ENCODE measurements around the gene SMTN.

DNA sequence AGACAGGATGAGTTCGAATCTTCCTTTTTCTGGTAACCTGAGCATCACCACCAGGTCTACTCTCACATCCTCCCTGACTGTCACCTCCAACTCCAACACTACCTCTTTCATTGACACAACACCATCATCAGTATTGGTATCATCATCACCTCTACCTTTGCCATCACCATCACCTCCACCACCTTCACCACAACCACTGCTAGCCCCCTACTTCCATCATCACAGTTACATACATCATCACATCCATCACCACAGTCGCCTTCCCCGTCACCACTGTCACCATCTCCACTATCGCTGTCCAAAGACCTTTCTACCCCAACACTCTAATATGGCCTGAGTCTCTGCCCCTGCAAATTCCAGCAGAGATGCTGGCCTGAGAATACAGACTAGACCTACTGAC, 40.3 kb downstream of the SMTN start:
- TF ChIP-seq, protein P1, sequence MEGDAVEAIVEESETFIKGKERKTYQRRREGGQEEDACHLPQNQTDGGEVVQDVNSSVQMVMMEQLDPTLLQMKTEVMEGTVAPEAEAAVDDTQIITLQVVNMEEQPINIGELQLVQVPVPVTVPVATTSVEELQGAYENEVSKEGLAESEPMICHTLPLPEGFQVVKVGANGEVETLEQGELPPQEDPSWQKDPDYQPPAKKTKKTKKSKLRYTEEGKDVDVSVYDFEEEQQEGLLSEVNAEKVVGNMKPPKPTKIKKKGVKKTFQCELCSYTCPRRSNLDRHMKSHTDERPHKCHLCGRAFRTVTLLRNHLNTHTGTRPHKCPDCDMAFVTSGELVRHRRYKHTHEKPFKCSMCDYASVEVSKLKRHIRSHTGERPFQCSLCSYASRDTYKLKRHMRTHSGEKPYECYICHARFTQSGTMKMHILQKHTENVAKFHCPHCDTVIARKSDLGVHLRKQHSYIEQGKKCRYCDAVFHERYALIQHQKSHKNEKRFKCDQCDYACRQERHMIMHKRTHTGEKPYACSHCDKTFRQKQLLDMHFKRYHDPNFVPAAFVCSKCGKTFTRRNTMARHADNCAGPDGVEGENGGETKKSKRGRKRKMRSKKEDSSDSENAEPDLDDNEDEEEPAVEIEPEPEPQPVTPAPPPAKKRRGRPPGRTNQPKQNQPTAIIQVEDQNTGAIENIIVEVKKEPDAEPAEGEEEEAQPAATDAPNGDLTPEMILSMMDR (IDR thresholded peaks at IDR 0.05), result no peak
- no peak for TF ChIP-seq POLR2A (IDR thresholded peaks at IDR 0.05)

Data from body of pancreas (tissue), 4 donors.